Endothelial cell of umbilical vein (primary cell): ENCODE results near the gene FTO. TPM values are rescaled to one million over a fixed set of nuclear protein-coding genes. Genes with fewer than 3 reads are reported as not detected.

Experiments used
- BruUV-seq: library from RNA; stranded (reverse); fragments of 400-500 nt; replicated peaks from 2 replicates; lab custom pipeline; 2021; lab: Mats Ljungman, UMichigan
- CTCF ChIA-PET: fragments of 300-600, 350-600 bp; sonication (Branson Sonifier 250); formaldehyde crosslinking; loops from one replicate; lab custom pipeline; 2021; ENCODE audit warnings: antibody characterized with exemption, inconsistent platforms; lab: Charles Lee
- POLR2A ChIA-PET: fragments of 300-600, 350-600 bp; sonication (Branson Sonifier 250); formaldehyde crosslinking; loops from one replicate; lab custom pipeline; 2021; ENCODE audit warnings: antibody characterized with exemption, inconsistent platforms; lab: Charles Lee
- DNase-seq: peaks from one replicate; pipeline ENCODE4 v3.0.0-alpha.2; 2011; ENCODE audit warnings: low read depth, low spot score
- FAIRE-seq: peaks from 2 replicates; lab custom pipeline; 2011; peaks lifted over from hg19 to GRCh38; lab: Jason Lieb, UNC
- H2AFZ ChIP-seq: 2 replicates; pipeline ENCODE4 v1.6.0; 2012; ENCODE audit warnings: low read depth, low read length, control low read depth, inconsistent platforms
- H3K27ac ChIP-seq: 2 replicates; pipeline ENCODE4 v1.5.1; 2011; ENCODE audit warnings: low read depth, mild to moderate bottlenecking, control low read depth, low read length, moderate library complexity; ENCODE audit not compliant: insufficient read depth
- H3K27me3 ChIP-seq, 2 experiments: 2 replicates each; pipeline versions ENCODE4 v1.6.0 to v1.6.1; 2011; ENCODE audit warnings: low read length in 2 of 2, mixed read lengths in 1 of 2; ENCODE audit not compliant: control insufficient read depth in 2 of 2, insufficient read depth in 2 of 2
- H3K36me3 ChIP-seq, 2 experiments: 2 replicates in 1 of 2; 3 replicates in 1 of 2; pipeline ENCODE4 v1.5.1; 2011; ENCODE audit warnings: low read length in 2 of 2, mild to moderate bottlenecking in 1 of 2, moderate library complexity in 1 of 2; ENCODE audit not compliant: control insufficient read depth in 2 of 2, insufficient read depth in 2 of 2; ENCODE audit errors: extremely low read depth in 1 of 2
- H3K4me1 ChIP-seq: 3 replicates; pipeline ENCODE4 v1.5.1; 2011; ENCODE audit warnings: mild to moderate bottlenecking, low read length; ENCODE audit not compliant: control insufficient read depth, insufficient read depth; ENCODE audit errors: extremely low read depth
- H3K4me2 ChIP-seq: 2 replicates; pipeline ENCODE4 v1.6.1; 2011; ENCODE audit warnings: low read length, control low read depth, mixed read lengths; ENCODE audit not compliant: insufficient read depth
- H3K4me3 ChIP-seq, 3 experiments: fragments of 200-600 bp in 1 of 3; sonication (generic), shearing (Covaris generic) in 1 of 3; replicated peaks in 1 of 3; 2 replicates each; pipeline ENCODE4 v1.5.1; 2011 to 2016; ENCODE audit warnings: control low read depth in 3 of 3, low read length in 3 of 3, mild to moderate bottlenecking in 2 of 3, inconsistent platforms in 1 of 3, low read depth in 1 of 3, moderate library complexity in 1 of 3; ENCODE audit not compliant: insufficient read depth in 1 of 3
- H3K79me2 ChIP-seq: 2 replicates; pipeline ENCODE4 v1.6.0; 2012; ENCODE audit warnings: low read length, inconsistent platforms; ENCODE audit not compliant: control insufficient read depth, insufficient read depth
- H3K9ac ChIP-seq: replicated peaks from 2 replicates; pipeline ENCODE3; 2011; ENCODE audit warnings: low read length, control low read depth; ENCODE audit not compliant: insufficient read depth; ENCODE audit errors: extremely low read depth
- H3K9me1 ChIP-seq: replicated peaks from 3 replicates; pipeline ENCODE4 v1.6.0; 2011; ENCODE audit warnings: mild to moderate bottlenecking, low read length; ENCODE audit not compliant: control insufficient read depth, insufficient read depth; ENCODE audit errors: extremely low read depth
- H3K9me3 ChIP-seq: replicated peaks from 2 replicates; pipeline ENCODE4 v1.5.1; 2012; ENCODE audit warnings: low read length, inconsistent platforms; ENCODE audit not compliant: control insufficient read depth, insufficient read depth
- H4K20me1 ChIP-seq: replicated peaks from 2 replicates; pipeline ENCODE3; 2011; ENCODE audit warnings: mild to moderate bottlenecking, low read length; ENCODE audit not compliant: control insufficient read depth, insufficient read depth; ENCODE audit errors: extremely low read depth
- CTCF ChIP-seq, 2 donors: IDR thresholded peaks; 1 replicate in 1 of 2; 2 replicates in 1 of 2; pipeline ENCODE4 v1.5.1; 2011; ENCODE audit warnings: low read length in 2 of 2, mild to moderate bottlenecking in 2 of 2, moderate library complexity in 2 of 2, control low read depth in 1 of 2, inconsistent platforms in 1 of 2, low read depth in 1 of 2; ENCODE audit not compliant: insufficient read depth in 1 of 2; ENCODE audit errors: extremely low read depth in 1 of 2
- EZH2 ChIP-seq: IDR thresholded peaks from 2 replicates; pipeline ENCODE4 v1.6.1; 2012; ENCODE audit warnings: borderline replicate concordance, low read depth, mild to moderate bottlenecking, moderate library complexity, low read length, inconsistent platforms; ENCODE audit not compliant: severe bottlenecking
- FOS ChIP-seq: IDR thresholded peaks from 2 replicates; pipeline ENCODE4 v1.6.1; 2011; ENCODE audit warnings: mild to moderate bottlenecking, low read length, moderate library complexity, borderline replicate concordance; ENCODE audit not compliant: insufficient read depth
- GATA2 ChIP-seq: IDR thresholded peaks from 2 replicates; pipeline ENCODE4 v1.7.0; 2011; ENCODE audit warnings: low read depth, mild to moderate bottlenecking, moderate library complexity, mixed read lengths, low read length; ENCODE audit not compliant: insufficient read length, insufficient read depth
- JUN ChIP-seq: IDR thresholded peaks from 2 replicates; pipeline ENCODE4 v1.6.1; 2011; ENCODE audit warnings: borderline replicate concordance, low read depth; ENCODE audit not compliant: insufficient read length, insufficient read depth
- MYC ChIP-seq: IDR thresholded peaks from one replicate; pipeline ENCODE4 v1.6.1; 2011; ENCODE audit warnings: mild to moderate bottlenecking, low read depth, low read length
- POLR2A ChIP-seq: IDR thresholded peaks from 2 replicates; pipeline ENCODE4 v1.6.1; 2012; ENCODE audit warnings: low read depth, mild to moderate bottlenecking, control low read depth, low read length
- POLR2AphosphoS5 ChIP-seq: IDR thresholded peaks from 2 replicates; pipeline ENCODE4 v1.6.1; 2012; ENCODE audit warnings: low read depth, mild to moderate bottlenecking, control low read depth, low read length, moderate library complexity; ENCODE audit not compliant: insufficient read depth
- dilution Hi-C: fragments of 300-500 bp; cut with MboI; formaldehyde crosslinking; loops from one replicate; pipeline ENCODE4 v1.15.0; 2019; ENCODE audit warnings: low sequenced_read_pairs; ENCODE audit not compliant: extremely low pct_ligation_motif_present
- intact Hi-C: fragments of 100-400 bp; cut with micrococcal nuclease; formaldehyde crosslinking; loops from one replicate; pipeline ENCODE4 v1.10.0; 2022
- polyA plus RNA-seq, 4 experiments: library from polyadenylated mRNA; depleted of rRNA in 3 of 4; stranded (reverse) in 3 of 4; unstranded in 1 of 4; fragments of >200 nt; gene quantifications; 2 replicates each; pipeline versions ENCODE4 v1.2.1 to v1.2.3, GENCODE V29; 2011 to 2012; ENCODE audit warnings: missing spikeins in 1 of 4
- total RNA-seq: library from RNA; stranded (reverse); gene quantifications from 2 replicates; pipeline ENCODE4 v1.2.3, GENCODE V29; 2021
- TF ChIP-seq, protein P1 (sequence below): IDR thresholded peaks from 2 replicates; pipeline ENCODE4 v1.6.1; 2011; ENCODE audit not compliant: insufficient read depth, insufficient read length

Gene FTO
- total and polyA plus RNA-seq, 2 donors (not counting 3 experiments of a cell fraction or from before 2014, with no cell fraction given) = 48.6 to 87.1 TPM

- Histone ChIP-seq H3K9ac (no peak overlapping the region), H4K20me1 (peaks cover 6% of the 10 kb centered on the region), H3K36me3 (no peaks in the 10 kb centered on the region), H3K4me2 (no peak overlapping the region), H3K79me2 (peaks cover 6% of the 10 kb centered on the region), H2AFZ (no peak overlapping the region), H3K9me3 (no peaks in the 10 kb centered on the region), H3K9me1 (no peaks in the 10 kb centered on the region), H3K4me1 (no peaks in the 10 kb centered on the region), H3K27ac (no peak overlapping the region), H3K27me3 (no peaks in the 10 kb centered on the region), H3K4me3 (no peak overlapping the region)
- ChIA-PET CTCF (interaction anchor here (1.0 kb wide), 1 partner anchor 13 kb away, joined by 3 read pairs; no protein-coding TSS in a partner anchor), POLR2A (no interaction called here)
- TF ChIP-seq POLR2A (no peak), EZH2 (no peak), CTCF (IDR thresholded peaks at IDR 0.05; ENCODE audit: extremely low read depth in 1 of 2, insufficient read depth in 1 of 2, low read depth in 1 of 2, low read length in 2 of 2) (no peak), GATA2 (no peak), POLR2AphosphoS5 (no peak), FOS (no peak), MYC (no peak), JUN (no peak)
- TF ChIP-seq, protein P1, sequence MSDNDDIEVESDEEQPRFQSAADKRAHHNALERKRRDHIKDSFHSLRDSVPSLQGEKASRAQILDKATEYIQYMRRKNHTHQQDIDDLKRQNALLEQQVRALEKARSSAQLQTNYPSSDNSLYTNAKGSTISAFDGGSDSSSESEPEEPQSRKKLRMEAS = no peak
- dilution Hi-C loops = no loop called here
- FAIRE-seq (no peak), DNase-seq (no peak)
- intact Hi-C loops = no loop called here
- BruUV-seq = no TSS peak
Observed at GRCh38 chr16:53803998-53804397, 100.0 kb downstream of the FTO start.
